HG03159 (cell line): ENCODE results near the gene OVOL1.
A peak's percentile ranks its signal among the peaks of the same experiment; 100 is the strongest.

Source experiments
- ATAC-seq: cut with Tn5 transposase; IDR thresholded peaks from one replicate; pipeline ENCODE4 v1.9.1; 2021; ENCODE audit warnings: mild to moderate bottlenecking, moderate library complexity; ENCODE audit not compliant: unreplicated experiment

Gene OVOL1

DNA sequence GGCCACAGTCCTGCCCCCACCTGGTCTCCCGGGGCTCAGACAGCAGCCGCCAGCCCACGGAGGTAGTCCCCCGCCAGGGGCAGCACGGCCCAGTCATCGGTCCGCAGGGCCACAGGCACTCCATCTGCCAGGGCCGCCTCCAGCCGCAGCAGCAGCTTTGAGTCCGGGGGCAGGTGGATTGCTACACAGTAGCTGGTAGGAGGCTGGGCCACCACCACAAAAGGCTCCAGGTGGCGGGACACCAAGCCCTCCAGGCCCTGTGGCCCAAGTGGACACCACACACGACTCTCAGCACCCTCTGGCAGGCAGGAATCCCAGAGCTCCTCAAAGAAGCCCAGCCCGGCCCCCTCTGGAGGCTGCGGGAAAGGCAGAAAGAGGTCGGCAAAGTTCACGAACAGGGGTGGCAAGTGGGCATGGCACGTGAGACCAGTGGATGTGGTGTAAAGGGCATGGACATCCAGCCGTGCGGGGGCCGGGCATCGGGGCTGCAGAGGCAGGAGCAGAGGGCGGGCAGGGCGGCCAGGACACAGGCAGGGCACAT lies 9.0 kb upstream of the OVOL1 start:
- ATAC-seq: no peak

DNA sequence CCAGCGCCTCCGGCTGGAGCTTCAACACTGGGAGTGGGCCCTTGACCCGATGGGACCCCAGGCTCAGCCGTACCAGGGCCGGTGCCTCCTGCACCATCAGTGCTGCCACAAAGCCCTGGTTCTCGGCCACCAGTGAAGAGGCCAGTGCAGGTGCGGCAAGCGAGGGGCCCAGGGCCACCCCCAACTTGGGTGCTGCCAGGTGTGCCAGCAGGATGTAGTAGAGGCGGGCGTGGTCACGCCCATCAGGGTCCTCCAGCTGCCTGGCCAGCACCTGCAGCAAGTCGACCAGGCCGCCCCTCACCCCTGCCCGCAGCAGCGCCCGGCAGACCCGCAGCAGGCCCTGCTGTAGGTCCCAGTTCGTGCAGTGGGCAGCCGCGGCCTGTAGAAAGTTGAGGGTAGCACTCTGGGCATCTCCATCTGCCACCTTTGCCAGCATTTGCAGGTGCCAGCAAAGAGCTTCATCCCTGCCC lies 8.4 kb upstream of the OVOL1 start:
- no peak for ATAC-seq

DNA sequence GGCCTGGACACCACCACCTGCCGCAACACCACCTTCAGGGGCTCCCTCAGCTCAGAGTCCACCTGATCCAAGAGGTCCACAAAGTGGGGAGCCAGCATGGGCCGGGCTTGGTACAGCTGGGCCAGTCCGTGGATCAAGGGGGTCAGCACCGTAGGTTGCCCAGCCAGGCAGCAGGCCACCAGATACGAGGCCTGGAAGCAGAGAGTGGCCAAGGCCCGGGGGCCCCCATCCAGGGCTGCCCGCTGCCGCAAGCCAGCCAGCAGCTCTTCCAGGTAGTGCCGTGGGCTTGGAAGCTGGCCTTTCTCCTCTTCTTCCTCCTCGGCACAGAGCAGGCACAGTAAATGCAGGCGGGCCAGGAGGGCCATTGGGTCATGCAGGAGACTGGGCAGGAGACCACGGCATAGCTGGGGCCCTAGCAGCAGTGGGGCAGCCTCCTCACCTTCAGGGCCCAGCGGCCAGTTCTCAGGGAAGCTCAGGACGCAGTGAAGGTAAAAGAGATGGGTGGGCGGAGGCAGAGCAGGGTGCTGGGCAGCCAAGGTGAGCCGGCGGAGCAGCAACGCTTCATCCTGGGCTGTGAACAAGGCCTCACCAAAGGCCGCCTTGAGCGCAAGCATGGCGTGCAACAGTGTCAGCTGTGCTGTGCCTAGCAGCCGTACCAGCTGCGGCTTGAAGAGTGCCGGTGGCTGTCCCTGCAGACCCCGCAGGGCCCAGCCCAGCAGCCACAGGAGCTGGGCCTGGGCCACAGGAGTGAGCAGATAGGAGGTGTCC lies 7.8 kb upstream of the OVOL1 start:
- no peak for ATAC-seq

DNA sequence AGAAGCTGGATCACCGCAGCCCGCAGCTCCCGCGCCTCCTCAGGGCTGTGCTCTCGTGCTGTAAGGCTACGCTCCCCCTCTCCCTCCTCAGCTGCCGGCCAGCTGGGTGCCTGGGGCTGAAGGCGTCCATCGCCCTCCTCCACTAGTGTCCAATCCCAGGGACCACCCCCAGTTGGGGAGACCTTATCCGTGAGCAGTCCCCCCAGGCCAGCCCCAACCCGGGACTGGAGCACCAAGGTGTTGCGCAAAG lies 7.3 kb upstream of the OVOL1 start:
- ATAC-seq: no peak

DNA sequence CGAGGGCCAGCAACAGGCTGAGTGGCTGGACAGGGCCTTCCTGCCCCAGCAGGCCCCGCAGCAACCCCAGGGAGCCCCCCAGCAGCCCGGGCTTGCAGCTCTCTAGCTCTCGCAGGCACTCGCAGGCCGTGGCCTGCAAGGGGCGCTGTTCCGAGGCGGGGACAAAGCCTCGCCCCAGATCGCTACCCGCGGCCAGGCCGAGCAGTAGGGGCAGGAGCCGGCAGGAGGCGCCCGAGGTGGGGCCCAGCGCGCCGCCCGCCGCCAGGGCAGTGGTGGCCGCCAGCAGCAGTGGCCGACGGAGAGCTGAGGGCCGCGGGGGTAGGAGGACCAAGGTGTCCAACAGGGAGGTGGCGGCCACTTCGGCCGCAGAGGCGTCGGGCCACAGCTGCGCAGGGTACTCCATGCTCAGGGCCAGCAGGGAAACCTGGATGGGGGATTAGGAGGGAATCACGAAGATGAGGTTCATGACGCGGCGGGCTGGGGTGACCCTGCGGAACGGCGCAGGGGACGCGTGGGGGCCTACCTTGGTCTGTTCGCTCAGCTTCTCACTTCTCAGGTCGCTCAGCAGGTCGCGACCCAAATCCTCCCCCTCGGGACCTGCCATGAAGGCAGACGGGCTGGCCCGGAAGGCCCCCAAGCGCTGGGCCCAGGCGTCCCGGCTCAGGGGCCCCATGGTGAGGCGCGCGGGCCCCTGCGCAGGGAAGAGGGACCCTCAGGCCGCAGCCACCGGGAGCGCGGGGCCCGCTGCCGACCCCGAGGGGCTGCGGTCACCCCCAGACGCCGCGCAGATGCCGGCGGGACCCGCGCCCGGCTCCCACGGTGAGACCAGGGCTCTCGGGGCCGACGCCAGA lies 6.7 kb upstream of the OVOL1 start:
- peak; percentile 56 for ATAC-seq

DNA sequence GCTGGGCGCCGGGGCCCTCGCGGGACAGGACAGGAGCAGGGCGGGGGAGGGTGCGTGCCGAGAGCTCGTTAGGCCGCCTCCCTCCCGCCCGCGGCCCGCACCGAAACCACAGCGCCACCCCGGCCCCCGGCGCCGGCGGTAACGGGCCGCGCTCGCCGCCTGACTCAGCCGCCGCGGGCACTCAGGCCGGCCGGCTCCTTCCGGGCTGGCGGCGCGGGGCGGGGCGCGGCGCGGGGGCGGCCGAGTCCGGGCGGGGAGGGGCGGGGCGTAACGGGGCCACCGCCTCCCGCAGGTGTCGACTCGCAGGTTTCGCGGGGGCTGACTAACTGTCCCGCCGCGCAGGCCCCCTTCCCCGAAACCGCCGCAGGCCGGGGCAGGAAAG lies 6.1 kb upstream of the OVOL1 start, which contains the start of gene AP5B1:
TSS of gene AP5B1 (minus strand) at position 207 of the 382 bp plus-strand sequence. CDS start 385 bp downstream, outside the sequence.
- ATAC-seq: peak; percentile 52

DNA sequence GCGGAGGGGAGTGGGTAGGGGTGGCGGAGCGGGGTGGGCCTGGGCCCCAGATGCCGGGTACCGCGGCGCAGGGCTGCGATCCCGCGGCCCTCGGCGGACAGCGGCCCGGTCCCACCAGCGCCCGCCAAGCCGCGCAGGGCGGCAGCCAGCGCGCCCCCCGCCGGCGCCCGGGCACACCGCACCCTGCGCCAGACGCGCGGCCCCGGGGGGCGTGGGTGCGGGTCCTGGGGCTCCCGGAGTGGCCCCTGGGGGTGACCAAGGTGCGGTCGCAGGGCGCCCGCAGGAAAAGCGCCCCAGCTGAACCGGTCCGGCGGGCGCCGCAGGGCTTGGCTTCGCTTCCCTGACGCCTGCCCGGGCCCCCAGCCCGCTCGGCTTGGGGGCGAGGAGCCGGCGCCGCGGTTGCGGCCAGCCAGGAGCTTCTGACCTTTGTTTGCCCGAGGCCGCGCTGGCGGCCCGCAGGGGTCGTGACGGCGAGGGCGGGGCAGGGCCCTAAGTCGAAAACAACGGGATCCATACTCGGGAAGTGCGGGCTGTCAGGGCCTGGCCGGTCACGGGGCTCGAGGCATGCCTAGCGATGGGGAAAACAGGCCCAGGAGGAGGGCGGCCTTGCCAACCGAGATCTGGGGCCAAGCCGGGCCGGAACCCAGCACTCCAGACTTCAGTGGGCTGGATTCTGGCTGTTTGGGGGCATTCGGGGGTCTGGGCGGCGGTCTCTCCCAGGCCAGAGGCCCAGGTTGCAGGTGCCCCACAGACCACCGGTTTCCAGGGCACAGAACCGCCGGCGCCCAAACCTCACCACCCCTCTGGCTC lies 5.5 kb upstream of the OVOL1 start:
- peak; percentile 21 for ATAC-seq

DNA sequence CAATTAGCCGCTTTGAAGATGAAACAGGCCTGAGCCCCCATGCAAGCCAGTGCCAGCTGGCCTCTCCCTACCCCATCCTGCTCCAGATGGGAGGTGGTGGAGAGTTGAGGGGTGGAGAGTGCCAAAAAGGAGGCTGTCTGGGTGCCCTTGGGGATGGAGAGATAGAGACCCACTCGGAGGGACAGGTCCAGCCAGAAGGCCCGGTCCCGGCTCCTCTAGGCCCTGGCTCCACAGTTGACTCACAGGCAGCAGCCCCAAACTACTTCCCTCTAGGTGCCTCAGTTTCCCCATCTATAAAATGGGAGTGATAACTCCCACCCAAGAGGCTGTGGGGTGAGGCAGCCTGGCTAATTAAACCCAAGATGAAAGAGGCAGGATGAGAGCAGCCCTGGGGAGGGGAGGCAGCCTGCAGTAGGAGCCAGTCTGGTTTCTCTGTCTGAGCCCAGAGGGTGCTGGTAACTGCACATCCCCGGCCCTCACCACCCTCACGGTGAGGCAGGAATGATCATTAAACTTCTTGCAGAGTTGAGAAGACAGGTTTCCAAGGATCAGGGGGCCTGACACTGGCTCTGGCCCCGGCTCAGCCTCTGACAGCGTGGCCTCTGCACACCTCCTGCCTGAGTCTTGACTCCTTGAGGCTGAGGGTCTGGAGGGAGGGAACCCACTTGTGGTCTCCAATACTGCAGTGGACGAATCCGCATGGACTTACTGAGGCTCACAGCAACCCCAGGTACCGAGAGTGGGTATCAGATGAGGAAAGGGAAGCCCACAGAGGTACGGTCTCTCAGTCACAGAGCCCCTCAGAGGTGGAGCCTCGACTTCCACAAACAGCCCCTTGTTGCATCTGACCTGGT lies 4.7 kb upstream of the OVOL1 start:
- ATAC-seq: no peak

DNA sequence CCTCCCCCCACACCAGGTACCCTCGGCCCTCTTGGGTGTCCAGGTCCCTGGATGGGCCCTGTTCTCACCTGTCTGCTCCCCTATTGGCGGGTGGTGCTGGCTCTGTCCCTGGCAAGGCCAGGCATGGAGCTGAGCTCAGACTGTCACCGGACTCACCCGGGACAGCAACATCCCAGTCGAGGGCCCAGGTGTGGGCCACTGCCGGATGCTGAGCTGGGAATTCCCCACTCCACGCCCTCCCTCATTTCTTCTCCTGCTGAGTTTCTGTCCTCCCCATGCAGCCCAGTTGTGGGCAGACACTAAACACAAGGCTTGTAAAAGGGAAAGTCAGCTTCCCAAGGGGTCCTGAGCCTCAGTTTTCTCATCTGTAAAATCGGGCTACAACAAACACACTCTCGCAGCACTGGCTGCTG lies 4.0 kb upstream of the OVOL1 start:
- ATAC-seq: no peak

DNA sequence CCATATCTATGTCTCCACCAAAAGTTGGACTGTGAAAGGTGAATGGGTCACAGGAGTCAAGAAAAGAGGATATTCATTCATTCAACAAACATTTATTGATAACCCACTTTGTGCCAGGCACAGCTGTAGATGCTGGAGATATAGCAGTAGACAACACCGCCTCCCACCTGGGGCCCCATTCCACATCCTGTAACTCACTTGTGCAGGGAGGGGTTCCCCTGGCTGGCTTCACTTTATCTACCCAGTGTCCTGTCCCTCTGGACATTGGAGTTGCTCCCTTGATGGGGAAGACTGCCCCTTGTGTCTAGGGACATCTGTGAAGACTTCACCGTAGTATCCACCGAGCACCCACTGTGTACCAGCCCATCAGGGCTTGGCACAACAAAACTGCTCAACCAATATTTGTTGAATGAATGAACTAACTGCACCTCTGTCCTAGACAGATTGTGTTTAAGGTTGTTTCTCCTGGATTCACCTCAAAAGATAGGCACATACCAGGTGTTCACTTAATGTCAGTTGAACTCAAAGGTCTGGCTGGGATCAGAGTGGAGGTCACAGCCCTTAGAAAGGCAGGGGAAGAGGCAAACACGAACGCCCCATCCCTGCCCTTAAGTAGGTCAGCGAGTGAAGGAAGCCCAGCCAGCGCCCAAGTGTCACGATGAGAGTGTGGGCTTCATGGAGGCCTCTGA lies 1.4 kb upstream of the OVOL1 start:
- ATAC-seq: no peak

DNA sequence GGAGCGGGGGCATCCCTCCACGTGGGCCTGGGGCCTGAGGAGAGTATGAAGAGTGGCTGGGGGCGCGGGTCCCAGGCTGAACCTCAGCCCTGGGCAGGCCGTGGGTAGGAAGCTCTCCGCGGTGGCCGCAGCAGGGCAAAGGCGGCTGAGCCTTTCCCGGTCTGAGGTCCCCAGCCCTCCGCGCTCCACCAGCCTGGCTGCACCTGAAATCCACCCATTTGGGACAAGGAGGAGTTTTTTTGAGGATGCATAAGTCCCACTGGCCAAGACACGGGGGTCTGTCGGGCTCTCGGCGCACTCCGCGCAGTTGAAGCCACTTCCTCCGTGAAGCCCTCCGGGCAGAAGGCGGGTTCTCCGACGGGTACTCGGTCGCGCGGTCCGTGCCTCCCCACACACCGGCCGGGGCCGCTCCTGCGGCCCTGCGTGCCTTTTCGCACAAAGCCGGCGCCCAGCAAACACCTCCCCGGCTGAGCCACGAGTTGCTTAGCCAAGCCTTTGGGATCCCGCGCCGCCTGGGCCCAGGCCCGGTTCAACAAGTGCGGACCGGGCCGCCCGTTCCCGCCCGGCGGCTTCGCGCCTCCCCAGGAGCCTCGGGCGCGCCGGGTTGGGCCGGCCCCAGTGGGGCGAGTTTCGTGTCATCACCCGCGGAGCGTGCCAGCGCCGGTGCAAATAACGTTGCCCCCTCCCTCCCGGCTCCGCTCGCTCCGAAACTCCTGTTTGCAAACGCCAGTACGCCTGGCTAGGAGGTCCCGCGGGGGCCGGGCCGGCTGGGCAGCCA lies 666 bp upstream of the OVOL1 start:
- no peak for ATAC-seq

DNA sequence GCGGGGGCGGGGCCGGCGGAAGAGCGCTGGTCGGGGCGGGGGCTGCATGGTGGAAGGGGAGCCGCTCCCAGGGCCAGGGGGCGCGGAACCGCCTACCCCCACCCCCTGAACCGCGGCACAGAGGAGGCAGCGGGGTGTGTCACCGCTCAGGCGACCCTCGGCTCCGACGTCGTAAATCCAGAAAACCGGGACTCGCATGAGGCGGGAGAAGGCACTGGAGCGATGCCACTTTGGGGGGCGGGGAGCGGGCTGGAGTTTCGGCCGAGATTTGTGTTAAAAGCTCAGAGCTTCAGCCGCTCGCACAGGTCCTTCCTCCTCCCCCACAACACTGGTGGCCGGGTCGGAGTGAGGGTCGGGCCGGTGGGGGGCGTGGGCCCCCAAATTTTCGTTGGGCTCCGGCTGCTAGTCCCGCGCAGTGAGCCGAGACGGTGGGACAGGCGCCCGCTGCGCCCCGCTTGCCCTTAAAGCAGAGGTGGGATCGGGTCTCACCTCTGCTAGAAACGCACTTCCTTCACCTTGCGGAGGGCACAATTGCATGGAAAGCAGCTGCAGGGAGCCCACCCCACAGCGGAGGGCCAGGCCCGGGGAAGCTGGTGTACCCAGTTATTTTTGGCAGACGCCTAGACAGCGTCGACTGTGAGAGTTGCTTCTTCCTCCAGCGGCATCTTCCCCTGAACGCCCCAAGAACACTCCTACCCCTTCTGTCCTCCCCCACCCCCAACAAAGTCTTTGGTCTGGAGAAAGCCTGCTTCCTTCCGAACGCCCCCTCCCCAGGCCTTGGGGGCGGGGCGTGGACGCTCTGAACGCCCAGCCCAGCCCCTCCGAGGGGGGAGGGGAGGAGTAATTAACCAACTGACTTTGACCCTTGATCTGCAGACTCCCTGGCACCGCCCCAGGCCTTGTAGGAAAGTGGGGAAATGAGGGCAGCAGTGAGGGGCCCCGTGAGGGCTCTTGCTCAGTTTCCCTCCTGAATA lies 1.1 kb downstream of the OVOL1 start:
- ATAC-seq: no peak

DNA sequence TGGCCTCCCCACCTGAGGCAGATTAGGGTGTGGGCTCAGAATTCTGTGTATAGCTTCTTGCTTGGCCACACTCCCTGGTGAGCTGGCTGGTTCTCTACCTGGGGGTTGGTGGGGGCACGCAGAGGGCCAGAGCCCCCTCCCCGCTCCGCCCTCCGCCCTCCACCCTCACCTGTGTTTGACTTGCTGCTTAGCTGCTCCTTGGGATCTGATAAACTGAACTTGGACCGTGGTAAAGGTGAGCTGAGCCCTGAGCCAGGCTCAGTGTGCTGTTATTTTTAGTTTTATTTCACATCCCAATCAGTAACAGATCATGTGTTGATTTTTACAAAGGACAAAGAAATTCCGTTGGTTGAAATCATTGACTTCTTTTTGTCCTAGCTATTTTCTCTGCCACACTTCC lies 2.0 kb downstream of the OVOL1 start:
- ATAC-seq: no peak

DNA sequence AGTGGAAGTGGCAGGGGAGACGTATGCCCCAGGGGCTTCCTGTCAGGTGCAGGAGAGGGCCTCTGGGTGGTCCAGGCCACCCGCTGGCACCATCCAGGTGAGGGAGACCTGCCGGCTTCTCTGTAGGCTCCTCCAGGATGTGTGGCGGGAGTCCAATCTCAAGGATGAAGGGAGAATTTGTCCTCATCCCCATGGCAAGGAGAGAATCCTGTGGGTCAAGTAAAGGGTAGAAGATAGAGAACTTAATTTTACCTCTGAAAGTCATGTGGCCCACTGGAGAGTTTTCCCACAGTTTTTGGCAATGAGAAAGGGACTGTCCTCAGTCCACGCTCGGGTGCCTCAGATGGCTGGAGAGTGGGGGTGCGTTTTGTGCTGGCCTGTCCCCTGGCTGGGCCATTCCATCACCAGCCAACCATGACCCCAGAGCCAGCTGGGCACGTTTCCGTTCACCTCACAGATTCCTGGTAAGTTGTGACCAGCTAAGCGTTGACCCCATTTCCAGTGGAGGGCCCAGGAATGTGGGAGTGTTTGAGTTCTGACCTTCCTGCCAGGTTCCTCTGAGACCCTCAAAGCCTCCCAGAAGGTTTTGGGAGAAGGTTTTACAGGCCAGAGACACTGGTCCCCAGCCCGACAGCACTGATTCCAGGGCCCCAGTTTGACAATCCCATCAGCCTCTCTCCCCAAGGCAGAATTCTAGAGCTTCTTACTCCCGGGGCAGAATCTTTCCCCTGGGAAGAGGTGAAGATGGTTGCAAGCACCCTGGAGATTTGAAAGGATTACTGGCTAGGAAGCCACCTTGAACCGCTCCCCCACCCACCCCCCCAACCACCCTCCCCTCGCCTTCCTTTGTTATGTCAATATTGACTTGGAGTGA lies 2.6 kb downstream of the OVOL1 start:
- ATAC-seq: no peak

DNA sequence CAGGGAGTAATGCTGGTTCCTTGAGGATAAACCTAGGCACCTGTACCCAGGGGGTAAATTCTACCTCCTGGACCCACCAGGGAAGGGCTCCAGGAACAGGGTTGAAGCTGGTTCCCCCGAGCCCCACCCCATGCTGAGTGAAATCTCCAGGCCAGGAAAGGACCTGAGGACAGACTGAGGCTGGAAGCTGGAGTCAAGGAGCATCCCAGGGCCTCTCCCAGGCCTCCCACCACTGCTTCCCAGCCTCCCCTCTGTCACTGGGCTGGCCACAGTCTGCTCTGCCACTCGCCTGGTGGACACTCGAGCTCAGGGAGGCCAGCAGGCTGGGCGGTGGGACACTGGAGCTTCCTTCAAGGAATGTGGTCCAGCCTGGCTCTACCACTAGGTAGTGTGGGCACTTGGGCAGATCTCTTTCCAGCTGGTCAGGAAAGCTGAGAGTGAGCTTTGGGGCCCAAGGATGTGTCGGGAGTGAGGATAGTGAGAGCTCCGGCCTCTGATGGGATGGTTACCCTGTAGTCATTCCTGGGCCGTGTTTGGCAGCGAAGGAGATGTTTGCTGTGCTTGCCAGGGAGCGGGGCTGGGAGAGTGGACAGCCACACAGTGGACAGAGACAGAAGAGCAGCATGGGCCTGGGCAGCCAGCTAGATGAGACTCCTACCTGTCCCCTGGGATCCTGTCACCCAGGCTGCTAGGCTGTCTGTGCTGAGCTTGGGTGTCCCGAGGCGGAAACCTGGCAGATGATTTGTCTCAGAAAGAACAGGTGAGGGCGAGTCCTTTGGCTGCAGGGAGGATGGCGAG lies 3.4 kb downstream of the OVOL1 start:
- ATAC-seq: no peak
